ENCODE data around the gene ZNF223. TPM values are rescaled to one million over a fixed set of nuclear protein-coding genes. Genes with fewer than 3 reads are reported as not detected.

ZNF223 gene
- 3.9 and 7.5 TPM in 2 replicates for total RNA-seq (2014; rRNA removed; shearing (Covaris generic))

DNA sequence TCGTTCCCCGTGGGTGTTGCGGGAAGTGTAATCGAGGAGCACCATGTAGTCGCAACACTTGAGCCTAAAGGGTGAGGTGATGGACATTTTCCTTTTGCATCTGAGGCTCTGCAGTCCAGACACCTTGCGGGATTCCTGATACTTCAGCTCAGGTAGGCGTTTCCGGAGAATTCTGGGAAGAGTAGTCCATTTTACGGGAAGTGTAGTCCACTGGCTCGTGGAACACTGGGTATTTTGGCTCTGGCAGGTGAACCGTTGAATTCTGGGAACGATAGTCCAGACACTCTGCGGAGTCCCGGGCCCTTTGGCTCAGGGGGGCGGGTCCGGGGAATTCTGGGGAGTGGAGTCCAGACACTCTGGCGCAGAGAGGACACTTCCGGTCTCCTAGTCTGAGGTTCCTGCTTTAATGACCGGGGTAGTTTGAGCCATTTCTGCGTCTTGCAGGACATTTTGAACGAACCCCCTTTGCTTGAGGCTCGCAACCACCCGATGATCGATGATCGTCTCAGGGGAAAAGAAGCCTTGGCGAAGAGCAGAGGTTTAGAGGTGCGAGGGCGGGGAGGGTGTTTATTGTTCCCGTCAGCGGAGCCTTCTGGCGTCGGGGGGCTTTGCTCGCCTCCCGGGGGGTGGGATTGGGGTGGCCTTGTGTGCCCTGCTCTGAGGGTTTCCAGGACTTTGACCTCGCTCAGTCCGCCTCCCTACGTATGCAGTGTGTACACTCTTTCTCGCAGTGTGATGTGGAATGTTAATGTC, at the start of gene ZNF223:
TSS of gene ZNF223 (plus strand) at position 387 of the 753 bp plus-strand sequence. CDS start 3,141 bp downstream, outside the sequence.
- H3K27ac ChIP-seq: peak within 1 kb of the TSS; percentile 7; the same call in 1 of the 2 replicates

DNA sequence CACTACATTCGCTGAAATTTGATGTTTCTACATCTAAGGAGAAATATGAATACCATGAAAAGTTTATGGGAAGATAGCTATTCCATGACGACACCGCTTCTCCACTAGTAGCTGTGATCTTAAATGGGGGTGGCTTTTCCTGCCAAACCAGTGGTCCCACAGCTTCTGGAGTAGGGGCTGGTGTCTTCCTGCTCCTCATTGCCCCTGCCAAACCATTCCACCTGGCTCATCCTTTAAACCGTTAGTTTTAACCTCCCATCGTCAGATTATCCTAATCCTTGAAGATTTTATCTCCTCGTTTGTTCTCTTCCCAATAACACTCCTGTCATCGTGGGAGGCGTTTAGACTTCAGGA, 49.6 kb upstream of the ZNF223 start:
- Histone ChIP-seq H3K9me3 (replicated peaks) (0 out of 2 replicates have a peak, but pooled peaks cover 3% of the 10 kb centered on the region), H3K27me3 (replicated peaks) (no peaks in the 10 kb centered on the region), H3K4me1 (replicated peaks) (peaks cover 9% of the 10 kb centered on the region; the same call in 1 of the 2 replicates), H3K36me3 (peaks cover 13% of the 10 kb centered on the region), H3K27ac (peak overlapping the region; percentile 42), H3K4me3 (peak overlapping the region; percentile 59)
- DNase-seq (ENCODE audit: low read depth in 1 of 2, low spot score in 2 of 2): no peak

More for the DNA sequence above, at the start of gene ZNF223:
- peaks cover 8% of the 10 kb centered on the region for H3K9me3 ChIP-seq (replicated peaks)
- peak; percentile 75 to 93 for DNase-seq (ENCODE audit: low read depth in 1 of 2, low spot score in 2 of 2)
- peaks cover 20% of the 10 kb centered on the region for H3K36me3 ChIP-seq
- peaks cover 12% of the 10 kb centered on the region for H3K4me1 ChIP-seq (replicated peaks)
- peak within 1 kb of the TSS; percentile 51 for H3K4me3 ChIP-seq
- no peaks in the 10 kb centered on the region for H3K27me3 ChIP-seq (replicated peaks)

DNA sequence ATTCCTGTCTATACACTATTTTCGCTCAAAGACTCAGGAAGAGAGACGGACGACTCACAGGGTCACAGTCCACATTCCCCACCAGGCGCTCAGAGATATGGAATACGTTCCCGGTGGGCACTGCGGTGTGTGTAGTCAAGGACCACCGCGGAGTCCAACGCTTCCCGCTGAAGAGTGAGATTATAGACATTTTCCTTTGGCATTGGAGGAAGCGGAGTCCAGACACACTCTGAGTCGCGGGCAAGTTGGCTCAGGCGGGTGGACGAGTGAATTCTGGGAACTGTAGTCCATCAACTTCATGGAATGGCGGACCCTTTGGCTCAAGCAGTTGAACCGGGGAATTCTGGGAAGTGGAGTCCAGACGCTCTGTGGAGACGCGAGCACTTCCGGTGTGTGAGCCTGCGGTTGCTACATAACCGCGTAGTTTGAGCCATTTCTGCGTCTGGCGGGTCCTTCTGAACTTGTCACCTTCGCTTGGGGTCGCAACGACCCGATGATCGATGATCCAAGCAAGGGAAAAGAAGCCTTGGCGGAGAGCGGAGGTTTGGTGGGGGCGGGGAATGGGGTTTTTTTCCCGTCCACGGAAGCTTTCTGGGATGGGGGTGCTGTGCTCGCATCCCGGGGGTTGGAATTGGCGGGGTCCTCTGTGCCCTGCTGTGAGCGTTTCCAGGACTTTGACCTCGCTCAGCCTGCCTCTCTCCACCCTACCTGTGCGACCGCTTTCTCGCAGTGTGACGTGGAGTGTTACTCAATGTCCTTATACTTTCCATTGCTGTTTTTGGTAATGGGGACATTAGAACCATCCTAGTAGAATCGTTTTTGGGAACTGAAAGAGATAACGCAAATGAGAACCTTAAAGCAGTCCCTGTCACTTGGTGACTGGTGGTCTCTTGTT, 49.0 kb upstream of the ZNF223 start, which contains the start of gene ZNF230:
TSS of gene ZNF230 (plus strand) at position 392 of the 895 bp plus-strand sequence. CDS start 4,122 bp downstream, outside the sequence.
- H3K4me1 ChIP-seq (replicated peaks): peaks cover 9% of the 10 kb centered on the region; the same call in 1 of the 2 replicates
- DNase-seq (ENCODE audit: low read depth in 1 of 2, low spot score in 2 of 2): peak; percentile 81 to 91
- 0 out of 2 replicates have a peak, but pooled peaks cover 3% of the 10 kb centered on the region for H3K9me3 ChIP-seq (replicated peaks)
- peaks cover 17% of the 10 kb centered on the region for H3K36me3 ChIP-seq
- peak within 1 kb of the TSS; percentile 59 for H3K4me3 ChIP-seq
- no peaks in the 10 kb centered on the region for H3K27me3 ChIP-seq (replicated peaks)
- peak within 1 kb of the TSS; percentile 42 for H3K27ac ChIP-seq

DNA sequence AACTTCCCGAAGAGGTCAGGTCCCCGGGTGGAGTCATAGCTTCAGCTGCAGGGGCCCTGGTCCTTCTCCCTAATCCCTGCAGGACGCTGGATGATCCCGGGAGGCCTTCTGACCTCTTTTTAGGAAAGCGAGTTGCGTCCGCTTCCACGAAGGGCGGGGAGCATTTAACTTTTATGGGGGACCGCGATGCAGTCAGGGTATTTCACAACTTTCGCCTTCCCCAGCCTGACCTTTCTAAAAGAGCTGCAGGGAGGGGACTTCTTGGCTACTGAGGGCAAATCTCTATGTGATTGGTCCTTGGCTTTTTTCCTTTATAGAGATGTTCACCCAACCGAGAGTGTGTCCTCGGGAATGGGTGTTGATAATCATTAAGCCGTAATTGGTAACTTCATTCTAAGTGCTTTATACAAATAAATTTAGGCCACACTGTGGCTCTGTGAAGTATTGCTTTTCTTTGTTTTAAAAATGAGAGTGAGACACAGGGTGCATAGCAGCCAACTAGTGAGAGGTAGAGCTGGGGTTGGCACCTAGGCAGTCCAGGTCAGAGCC, 48.3 kb upstream of the ZNF223 start:
- peak overlapping the region; percentile 59 for H3K4me3 ChIP-seq
- H3K4me1 ChIP-seq (replicated peaks): peaks cover 9% of the 10 kb centered on the region; the same call in 1 of the 2 replicates
- DNase-seq (ENCODE audit: low read depth in 1 of 2, low spot score in 2 of 2): no peak
- H3K36me3 ChIP-seq: peaks cover 24% of the 10 kb centered on the region
- H3K9me3 ChIP-seq (replicated peaks): 0 out of 2 replicates have a peak, but pooled peaks cover 3% of the 10 kb centered on the region
- no peak overlapping the region for H3K27ac ChIP-seq
- no peaks in the 10 kb centered on the region for H3K27me3 ChIP-seq (replicated peaks)

DNA sequence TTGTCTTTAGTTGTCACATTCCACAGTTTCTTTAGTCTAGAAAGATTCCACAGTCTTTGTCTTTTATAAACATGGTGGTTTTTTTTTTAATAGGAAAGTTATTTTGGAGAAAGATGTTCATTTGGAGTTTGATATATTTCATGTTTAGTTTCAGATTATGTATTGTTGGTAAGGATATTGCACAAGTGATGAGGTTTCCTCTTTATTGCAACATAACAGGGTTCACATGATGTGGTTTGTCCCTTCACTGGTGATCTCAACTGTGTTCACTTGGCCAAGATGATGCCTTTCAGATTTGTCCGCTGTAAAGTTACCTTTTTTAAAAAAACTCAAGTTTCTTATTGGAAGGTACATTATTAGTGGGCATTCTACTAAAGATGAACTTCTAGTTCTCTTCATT, 45.9 kb upstream of the ZNF223 start:
- peaks cover 25% of the 10 kb centered on the region for H3K9me3 ChIP-seq (replicated peaks)
- H3K27ac ChIP-seq: no peak overlapping the region
- H3K36me3 ChIP-seq: peaks cover 49% of the 10 kb centered on the region
- no peaks in the 10 kb centered on the region for H3K27me3 ChIP-seq (replicated peaks)
- H3K4me3 ChIP-seq: no peak overlapping the region
- H3K4me1 ChIP-seq (replicated peaks): peaks cover 9% of the 10 kb centered on the region; the same call in 1 of the 2 replicates
- DNase-seq (ENCODE audit: low read depth in 1 of 2, low spot score in 2 of 2): no peak

DNA sequence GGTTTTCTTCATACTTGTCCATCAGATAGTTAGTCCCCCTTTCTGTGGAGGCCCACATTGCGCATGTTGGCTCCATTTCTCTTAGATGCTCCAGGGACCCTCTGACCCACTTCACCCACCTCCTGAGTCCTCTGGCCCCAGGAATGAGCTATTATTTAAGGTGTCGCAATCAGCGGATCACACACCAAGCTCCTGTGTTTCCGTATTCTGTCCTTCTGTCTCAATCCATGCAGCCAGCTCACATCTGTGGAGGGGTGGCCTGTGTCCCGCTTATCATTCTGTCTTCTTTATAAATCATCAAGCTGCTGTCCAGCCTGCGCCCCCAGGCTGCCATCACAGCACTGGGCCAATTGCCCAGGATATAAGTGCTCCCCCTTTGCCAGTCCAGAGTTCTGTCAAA, 44.4 kb upstream of the ZNF223 start:
- H3K9me3 ChIP-seq (replicated peaks): peaks cover 28% of the 10 kb centered on the region
- peaks cover 64% of the 10 kb centered on the region for H3K36me3 ChIP-seq
- 0 out of 2 replicates have a peak, but pooled peaks cover 4% of the 10 kb centered on the region for H3K4me1 ChIP-seq (replicated peaks)
- no peak for DNase-seq (ENCODE audit: low read depth in 1 of 2, low spot score in 2 of 2)
- no peak overlapping the region for H3K27ac ChIP-seq
- H3K27me3 ChIP-seq (replicated peaks): no peaks in the 10 kb centered on the region
- no peak overlapping the region for H3K4me3 ChIP-seq

DNA sequence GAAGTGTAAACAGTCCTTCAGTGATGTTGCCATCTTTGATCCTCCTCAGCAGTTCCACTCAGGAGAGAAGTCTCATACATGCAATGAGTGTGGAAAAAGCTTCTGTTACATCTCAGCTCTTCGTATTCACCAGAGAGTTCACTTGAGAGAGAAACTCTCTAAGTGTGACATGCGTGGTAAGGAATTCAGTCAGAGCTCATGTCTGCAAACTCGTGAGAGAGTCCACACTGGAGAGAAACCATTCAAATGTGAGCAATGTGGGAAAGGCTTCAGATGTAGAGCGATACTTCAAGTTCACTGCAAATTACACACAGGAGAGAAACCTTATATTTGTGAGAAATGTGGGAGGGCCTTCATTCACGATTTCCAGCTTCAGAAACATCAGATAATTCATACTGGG, 41.4 kb upstream of the ZNF223 start:
- H3K27ac ChIP-seq: no peak overlapping the region
- H3K36me3 ChIP-seq: peaks cover 66% of the 10 kb centered on the region
- H3K4me1 ChIP-seq (replicated peaks): no peaks in the 10 kb centered on the region
- no peaks in the 10 kb centered on the region for H3K27me3 ChIP-seq (replicated peaks)
- peak in 1 of 2 experiments; percentile 1 for DNase-seq (ENCODE audit: low read depth in 1 of 2, low spot score in 2 of 2)
- H3K9me3 ChIP-seq (replicated peaks): peaks cover 28% of the 10 kb centered on the region
- H3K4me3 ChIP-seq: no peak overlapping the region

DNA sequence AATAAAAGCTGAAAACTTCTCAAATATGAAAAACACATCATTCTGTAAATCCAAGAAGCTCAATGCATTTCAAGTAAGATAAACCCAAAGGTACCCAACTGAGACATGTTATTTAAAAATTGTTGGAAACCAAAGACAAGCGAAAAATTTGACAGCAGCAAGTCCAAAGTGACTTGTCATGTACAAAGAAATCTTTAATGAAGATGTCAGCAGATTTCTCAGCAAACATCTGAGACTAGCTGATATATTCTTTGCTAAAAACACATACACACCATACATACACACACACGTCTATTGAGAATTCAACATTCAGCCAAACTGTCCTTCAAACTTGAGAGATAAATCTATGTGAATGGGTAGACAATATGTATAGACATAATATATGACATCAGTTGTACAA, 32.3 kb upstream of the ZNF223 start:
- Histone ChIP-seq H3K4me1 (replicated peaks) (no peaks in the 10 kb centered on the region), H3K9me3 (replicated peaks) (no peaks in the 10 kb centered on the region), H3K36me3 (no peaks in the 10 kb centered on the region), H3K27me3 (replicated peaks) (no peaks in the 10 kb centered on the region), H3K27ac (no peak overlapping the region), H3K4me3 (no peak overlapping the region)
- DNase-seq (ENCODE audit: low read depth in 1 of 2, low spot score in 2 of 2): no peak

DNA sequence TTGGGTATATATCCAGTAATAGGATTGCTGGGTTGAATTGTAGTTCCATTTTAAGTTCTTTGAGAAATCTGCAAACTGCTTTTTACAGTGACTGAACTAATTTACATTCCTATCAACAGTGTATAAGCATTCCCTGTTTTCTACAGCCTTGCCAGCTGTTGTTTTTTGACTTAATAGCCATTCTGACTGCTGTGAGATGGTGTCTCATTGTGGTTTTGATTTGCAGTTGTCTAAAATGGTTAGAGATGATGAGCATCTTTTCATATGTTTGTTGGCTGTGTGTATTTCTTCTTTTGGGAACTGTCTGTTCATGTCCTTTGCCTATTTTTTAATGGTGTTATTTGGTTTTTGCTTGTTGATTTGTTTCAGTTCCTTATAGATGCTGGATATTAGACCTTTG, 30.6 kb upstream of the ZNF223 start:
- no peaks in the 10 kb centered on the region for H3K9me3 ChIP-seq (replicated peaks)
- no peak overlapping the region for H3K4me3 ChIP-seq
- H3K4me1 ChIP-seq (replicated peaks): no peaks in the 10 kb centered on the region
- no peak for DNase-seq (ENCODE audit: low read depth in 1 of 2, low spot score in 2 of 2)
- no peak overlapping the region for H3K27ac ChIP-seq
- H3K27me3 ChIP-seq (replicated peaks): no peaks in the 10 kb centered on the region
- no peaks in the 10 kb centered on the region for H3K36me3 ChIP-seq

DNA sequence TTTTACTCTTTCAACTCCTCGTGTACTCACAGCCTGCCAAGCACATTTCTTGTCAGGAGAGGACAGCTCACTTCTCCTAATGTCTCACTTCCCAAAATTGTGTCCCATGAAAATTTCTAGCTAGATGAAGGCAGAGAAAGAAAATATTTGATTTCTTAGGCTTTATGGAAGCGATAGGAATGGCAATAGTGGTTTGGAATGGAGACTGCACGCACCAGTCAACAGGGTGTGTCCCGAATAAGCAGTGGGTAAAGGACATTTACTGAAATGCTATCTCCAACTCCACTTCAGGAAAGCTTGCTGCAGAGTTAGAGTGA, 27.0 kb upstream of the ZNF223 start:
- H3K36me3 ChIP-seq: peaks cover 32% of the 10 kb centered on the region
- H3K27me3 ChIP-seq (replicated peaks): no peaks in the 10 kb centered on the region
- 0 out of 2 replicates have a peak overlapping the region, but pooled peaks have one; percentile 52 for H3K27ac ChIP-seq
- DNase-seq (ENCODE audit: low read depth in 1 of 2, low spot score in 2 of 2): no peak
- H3K9me3 ChIP-seq (replicated peaks): peaks cover under 1% of the 10 kb centered on the region; the same call in 1 of the 2 replicates
- peak overlapping the region; percentile 56 for H3K4me3 ChIP-seq
- no peaks in the 10 kb centered on the region for H3K4me1 ChIP-seq (replicated peaks)

DNA sequence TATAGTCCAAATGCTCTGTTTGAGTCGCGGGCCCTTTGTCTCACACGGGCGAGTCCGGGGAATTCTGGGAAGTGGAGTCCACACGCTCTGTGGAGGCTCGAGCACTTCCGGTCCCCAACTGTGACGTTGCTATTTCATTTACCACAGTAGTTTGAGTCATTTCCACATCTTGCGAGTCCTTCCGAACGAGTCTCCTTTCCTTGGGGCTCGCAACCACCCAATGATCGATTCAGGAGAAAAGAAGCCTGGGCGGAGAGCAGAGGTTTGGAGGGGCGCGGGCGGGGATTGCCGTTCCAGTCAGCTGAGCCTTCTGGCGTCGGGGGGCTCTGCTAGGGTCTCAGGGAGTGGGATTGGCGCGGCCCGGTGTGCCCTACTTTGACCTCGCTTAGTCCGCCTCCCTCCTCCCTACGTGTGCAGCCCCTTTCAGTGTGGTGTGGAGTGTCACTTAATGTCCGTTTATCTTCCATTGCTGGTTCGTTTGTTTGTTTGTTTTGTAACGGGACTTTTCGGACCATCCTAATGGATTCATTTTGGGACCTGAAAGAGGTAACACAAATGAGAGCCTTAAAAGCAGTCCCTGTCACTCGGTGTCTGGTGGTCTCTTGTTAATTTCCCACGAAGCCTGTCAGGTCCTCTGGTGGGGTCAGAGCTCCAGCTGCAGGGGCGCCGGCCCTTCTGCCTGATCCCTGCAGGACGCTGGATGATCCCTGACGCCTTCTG, 26.5 kb upstream of the ZNF223 start, which contains the start of gene ZNF222:
TSS of gene ZNF222 (plus strand) at position 163 of the 720 bp plus-strand sequence. CDS start at position 221, 58 bp downstream.
- Histone ChIP-seq H3K9me3 (replicated peaks) (peaks cover 4% of the 10 kb centered on the region; the same call in 1 of the 2 replicates), H3K27ac (peak within 1 kb of the TSS; percentile 52), H3K27me3 (replicated peaks) (no peaks in the 10 kb centered on the region), H3K36me3 (peaks cover 37% of the 10 kb centered on the region), H3K4me1 (replicated peaks) (no peaks in the 10 kb centered on the region), H3K4me3 (peak within 1 kb of the TSS; percentile 56)
- peak; percentile 60 to 85 for DNase-seq (ENCODE audit: low read depth in 1 of 2, low spot score in 2 of 2)

DNA sequence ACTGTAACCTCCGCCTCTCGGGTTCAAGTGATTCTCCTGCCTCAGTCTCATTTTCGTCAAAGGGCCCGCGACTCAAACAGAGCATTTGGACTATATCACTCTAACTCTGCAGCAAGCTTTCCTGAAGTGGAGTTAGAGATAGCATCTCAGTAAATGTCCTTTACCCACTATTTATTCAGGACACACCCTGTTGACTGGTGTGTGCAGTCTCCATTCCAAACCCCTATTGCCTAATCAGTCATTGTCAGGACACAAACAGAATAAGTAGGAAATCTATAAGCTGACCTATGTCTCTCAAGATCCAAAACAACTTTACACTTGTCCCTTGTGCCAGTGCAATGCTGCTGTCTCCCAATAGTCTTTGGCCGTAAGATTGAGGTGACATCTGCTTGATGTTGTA, 25.2 kb upstream of the ZNF223 start:
- DNase-seq (ENCODE audit: low read depth in 1 of 2, low spot score in 2 of 2): no peak
- Histone ChIP-seq H3K4me3 (no peak overlapping the region), H3K27me3 (replicated peaks) (no peaks in the 10 kb centered on the region), H3K27ac (no peak overlapping the region), H3K36me3 (peaks cover 49% of the 10 kb centered on the region), H3K4me1 (replicated peaks) (no peaks in the 10 kb centered on the region), H3K9me3 (replicated peaks) (peaks cover 17% of the 10 kb centered on the region)

All from SJSA1 (cell line).